ENCODE measurements around the gene RAE1.

DNA sequence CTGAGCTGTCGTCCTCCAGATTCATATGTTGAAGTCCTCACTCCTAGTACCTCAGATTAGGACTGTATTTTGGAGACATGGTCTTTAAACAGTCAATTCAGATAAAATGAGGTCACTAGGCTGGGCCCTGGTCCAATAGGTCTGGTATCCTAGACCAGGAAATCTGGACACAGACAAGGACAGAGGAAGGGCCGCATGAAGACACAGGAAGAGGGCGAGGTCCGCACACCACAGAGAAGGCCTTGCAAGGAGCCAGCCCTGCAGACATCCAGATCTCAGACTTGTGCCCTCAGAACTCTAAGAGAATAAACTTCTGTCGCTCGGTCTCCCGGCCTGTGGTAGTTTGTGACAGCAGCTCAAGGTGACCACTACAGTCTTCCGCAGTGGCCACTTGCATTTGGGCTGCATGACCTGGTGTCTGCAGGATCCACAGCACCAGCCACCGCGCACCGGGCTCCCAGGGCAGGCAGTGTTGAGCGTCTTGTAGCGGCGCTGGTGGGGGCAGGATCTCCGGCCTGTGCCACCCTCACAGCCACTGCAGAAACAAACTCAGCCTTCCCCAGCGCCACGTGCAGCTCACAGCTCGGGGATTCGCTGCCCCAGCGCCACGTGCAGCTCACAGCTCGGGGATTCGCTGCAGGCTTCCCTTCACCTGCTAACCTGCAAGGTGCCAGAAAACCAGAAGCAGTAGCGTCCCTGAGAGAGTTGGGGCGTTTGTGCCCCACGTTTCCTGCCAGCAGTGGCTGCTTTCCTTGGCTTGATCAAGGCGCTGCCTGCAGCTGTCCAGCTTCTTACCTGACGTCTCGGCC lies 34.1 kb downstream of the RAE1 start:
- TF ChIP-seq POLR2A (IDR thresholded peaks at IDR 0.05; ENCODE audit: low read depth, low read length), result no peak
- TF ChIP-seq POLR2AphosphoS5 (IDR thresholded peaks at IDR 0.05; ENCODE audit: low read depth, low read length), result no peak
